CD1c-positive myeloid dendritic cell (primary cell): Measurements from ENCODE around the gene AP1S2.
A peak's percentile ranks its signal among the peaks of the same experiment; 100 is the strongest.

ENCODE experiments used
- DNase-seq: peaks from one replicate; pipeline ENCODE4 v3.0.0-alpha.2; 2016; ENCODE audit errors: extremely low spot score

Gene AP1S2

DNA sequence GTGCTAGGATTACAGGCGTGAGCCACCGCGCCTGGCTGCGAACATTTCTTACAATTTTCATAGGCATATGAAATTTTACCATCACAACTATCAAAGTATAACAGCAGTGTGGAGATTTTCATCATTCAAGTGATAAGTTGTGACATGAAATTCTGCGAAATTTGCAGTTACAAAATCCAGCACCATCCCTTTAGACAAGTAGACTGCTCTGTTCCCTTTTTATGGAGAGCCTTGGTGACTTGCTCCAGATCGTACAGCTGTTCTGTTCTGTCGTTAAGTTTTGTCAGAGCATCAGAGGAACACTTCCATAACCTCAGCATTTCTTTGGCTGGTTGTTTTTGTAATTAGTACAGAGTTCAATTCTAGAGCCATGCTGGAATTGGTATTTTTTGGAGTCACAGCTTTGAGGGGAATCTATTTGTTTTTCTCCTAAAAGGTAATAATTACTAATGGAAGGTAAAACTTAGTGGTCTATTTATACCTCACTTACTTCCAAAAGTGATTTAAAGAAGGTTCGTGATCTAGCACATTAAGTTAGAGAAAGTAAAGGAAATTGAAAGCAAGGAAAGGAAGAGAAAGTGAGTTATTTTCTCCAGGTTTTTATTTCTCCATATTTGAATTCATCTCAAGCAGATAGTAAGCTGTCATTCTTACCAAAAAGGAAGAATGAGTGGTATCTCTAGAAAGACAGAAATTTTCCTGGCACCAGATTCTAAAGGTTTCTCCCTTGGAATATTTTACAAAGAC, 42.2 kb downstream of the AP1S2 start:
- DNase-seq: peak; percentile 32

DNA sequence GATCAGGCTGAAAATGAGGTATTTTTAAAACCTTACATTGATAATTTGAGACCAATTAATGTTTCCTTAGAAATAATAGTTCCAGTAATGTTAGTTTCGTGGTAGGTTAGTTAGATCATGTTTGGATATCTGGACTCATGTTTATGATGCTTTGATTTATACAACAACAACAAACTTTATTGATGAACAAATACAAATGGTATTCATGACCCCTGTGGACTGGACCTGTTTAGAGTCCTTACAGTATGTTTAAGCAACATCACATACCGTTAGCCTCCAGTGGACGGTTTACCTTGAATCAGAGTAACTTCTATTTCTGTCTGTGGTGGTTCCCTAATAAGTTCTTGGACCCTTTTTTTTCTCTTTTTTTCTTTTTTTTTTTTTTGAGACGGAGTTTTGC, 46.4 kb downstream of the AP1S2 start:
- DNase-seq: no peak

DNA sequence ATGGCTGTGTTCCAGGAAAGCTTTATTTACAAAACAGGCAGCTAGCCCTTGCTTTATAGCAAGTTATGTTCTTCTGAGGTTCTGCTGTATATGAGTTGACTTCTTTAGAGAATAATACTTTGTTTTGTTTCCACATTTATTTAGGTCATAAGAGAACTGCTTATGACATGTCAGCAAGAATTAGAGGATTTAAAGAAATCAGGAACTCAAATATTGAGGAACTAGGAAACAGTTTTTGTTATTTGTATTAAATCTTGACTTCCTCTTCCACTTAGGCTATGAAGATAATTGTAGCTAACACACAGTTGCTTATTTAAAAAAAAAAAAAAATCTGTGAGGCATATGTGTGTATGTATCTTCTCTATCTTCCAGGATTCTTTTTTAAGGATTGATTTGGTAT, 50.0 kb downstream of the AP1S2 start:
- DNase-seq: peak; percentile 71

DNA sequence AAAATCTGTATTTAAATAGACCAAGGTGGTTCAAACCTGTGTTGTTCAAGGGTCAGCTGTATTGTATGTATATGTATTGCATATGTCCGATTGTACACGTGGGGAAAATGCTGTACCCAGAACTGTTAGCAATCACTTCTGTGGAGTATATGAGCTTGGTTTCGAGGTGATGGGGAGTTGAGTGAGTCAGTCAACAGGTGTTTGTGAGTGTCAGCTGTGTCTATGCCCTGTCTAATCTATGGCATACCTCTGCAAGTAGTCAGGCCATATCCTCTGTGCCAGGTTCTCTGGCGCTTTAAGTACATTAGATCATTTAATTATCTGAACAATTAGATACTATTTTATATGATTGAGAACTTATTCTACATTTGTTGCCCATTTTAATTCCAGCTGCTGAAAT, 56.9 kb downstream of the AP1S2 start:
- DNase-seq: no peak

DNA sequence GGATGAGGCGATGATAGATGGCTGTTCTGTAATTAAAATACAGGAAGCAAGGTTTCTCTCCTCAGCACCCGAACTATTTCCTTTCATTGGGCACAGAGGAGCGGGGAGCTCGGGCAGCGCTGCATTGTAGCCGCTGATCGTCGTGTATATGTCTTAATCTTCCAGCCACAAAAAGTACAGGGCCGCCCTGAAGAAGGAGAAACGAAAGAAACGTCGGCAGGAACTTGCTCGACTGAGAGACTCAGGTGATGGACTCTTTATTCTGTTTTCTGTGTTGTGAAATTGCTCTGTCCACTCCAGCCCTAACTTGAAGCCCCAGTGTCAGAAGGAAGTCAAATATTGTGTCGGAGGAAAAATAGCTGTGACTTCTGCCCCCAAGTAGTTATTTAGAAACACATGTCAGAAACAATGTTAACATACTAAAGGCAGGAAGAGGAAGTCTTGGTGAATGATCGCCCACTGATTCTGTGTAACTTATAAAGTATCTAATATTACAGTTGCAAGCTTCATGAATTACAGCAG, 63.8 kb downstream of the AP1S2 start:
- peak; percentile 70 for DNase-seq

DNA sequence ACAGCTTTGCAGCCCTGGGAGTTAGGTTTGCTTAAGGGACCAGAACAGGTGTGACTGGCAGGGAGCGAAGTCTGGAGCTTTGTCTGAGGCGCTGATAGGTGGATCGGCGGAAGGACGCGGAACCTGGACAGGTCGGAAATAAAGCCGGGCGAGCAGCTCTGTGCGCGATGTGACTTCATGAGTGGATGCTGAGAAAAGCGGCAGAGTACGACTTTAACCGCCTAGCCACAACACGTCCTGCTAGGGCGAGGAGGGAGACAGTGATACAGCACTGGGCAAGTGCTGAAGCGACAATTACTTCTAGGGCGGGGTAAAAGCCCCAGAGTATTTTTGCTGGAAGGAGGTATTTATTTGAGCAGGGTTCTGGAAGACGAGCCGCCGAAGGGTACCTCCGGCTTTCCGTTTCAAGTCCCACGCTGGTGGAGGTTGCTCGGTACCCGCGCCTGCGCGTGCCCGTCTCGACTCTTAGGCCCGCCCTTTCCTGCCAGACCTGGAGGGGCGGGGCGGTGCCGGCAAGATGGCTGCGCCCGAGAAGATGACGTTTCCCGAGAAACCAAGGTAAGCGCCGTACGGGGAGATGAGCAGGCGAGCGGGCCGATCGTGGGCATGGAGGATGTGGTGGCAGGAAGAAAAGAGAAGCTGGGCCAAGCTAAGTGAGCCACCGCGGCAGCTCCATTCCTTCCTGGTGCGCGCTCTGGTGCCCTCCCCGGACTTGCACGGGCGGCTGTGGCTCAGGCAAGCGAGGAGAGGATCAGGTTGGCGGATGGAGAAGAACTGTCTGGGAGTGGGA, 64.4 kb downstream of the AP1S2 start, which contains the start of gene ZRSR2:
ZRSR2 (plus strand) TSS at position 506 of the 790 bp plus-strand sequence; CDS start at position 518, 12 bp downstream.
- peak; percentile 84 for DNase-seq

DNA sequence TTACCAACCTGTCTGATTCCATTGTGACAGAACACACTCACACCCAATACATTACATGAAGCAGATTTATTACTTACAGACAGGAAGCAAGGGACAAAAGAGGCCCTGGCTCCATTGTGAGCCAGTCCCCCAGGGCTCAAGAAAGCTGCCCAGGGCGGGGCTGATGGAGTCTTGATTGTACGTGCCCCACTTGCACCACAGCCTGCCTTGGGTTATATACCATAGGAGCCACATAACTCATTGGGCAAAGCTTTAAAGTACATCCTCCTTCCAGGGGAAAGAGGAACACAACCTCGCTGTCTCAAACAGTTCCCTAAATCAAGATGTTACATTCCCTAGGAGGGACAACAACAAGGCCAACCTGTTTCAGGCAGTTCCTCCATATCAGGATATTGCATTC, 67.7 kb downstream of the AP1S2 start:
- DNase-seq: peak; percentile 60

DNA sequence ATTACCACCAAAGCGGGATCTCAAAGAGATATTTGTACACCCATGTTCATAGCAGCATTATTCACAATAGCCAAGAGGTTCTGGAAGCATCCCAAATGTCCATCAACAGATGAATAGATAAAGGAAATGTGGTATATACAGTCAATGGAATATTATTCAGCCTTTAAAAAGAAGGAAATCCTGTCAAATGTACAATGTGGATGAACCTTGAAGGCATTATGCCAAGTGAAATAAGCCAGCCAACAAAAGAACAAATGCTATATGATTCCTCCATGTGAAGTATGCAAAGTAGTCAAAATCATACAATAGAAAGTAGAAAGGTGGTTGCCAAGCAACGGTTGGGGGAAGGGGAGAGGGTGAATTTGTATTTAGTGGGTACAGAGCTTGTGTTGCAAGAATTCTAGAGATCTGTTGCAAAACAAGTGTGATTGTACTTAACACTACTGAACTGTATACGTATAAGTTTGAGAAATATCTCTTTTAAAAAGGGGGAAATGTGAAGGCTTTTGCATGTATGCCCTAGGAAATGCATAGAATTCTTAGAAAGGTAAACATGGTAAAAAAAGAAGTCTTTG, 69.3 kb downstream of the AP1S2 start:
- peak; percentile 5 for DNase-seq

DNA sequence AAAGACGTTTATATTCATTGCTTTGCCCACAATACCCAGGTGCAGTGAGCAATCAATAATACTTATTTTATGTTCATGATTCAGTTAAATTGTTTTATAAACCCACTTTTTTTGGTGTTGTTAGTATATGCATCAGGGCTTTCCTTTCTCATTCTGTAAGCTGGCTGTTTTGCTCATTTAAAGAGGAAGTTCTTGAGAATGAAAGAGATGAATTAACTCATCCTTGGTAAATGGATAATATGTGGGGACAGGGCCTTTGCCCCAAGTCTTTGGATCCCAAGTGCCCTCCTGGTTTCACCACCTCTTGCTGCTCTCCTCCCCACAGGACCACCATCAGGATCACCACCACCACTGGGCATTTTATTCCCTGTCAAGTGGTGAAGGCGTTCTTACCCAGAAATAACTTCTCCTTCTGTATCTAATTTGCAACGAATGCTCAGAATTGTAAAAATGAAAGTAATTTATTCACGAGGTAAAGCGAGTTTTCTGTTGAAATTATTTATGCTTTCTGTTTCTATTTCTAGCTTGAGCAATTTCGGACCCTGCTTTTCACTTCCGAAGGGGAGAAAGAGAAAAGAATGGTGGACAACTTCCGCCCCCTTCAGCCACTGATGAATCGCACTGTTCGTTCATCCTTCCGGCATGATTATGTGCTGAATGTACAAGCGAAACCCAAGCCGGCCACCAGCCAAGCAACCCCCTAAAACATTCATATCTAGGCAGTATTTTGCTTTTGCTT, 72.5 kb downstream of the AP1S2 start:
- DNase-seq: peak; percentile 14
